Endothelial cell of umbilical vein (primary cell): ENCODE measurements around the gene GPR26. TPM values are rescaled to one million over a fixed set of nuclear protein-coding genes. Genes with fewer than 3 reads are reported as not detected.

ENCODE experiments used
- BruUV-seq: library from RNA; stranded (reverse); fragments of 400-500 nt; replicated peaks from 2 replicates; lab custom pipeline; 2021; lab: Mats Ljungman, UMichigan
- CTCF ChIA-PET: fragments of 300-600, 350-600 bp; sonication (Branson Sonifier 250); formaldehyde crosslinking; loops from one replicate; lab custom pipeline; 2021; ENCODE audit warnings: antibody characterized with exemption, inconsistent platforms; lab: Charles Lee
- POLR2A ChIA-PET: fragments of 300-600, 350-600 bp; sonication (Branson Sonifier 250); formaldehyde crosslinking; loops from one replicate; lab custom pipeline; 2021; ENCODE audit warnings: antibody characterized with exemption, inconsistent platforms; lab: Charles Lee
- DNase-seq: peaks from one replicate; pipeline ENCODE4 v3.0.0-alpha.2; 2011; ENCODE audit warnings: low read depth, low spot score
- FAIRE-seq: peaks from 2 replicates; lab custom pipeline; 2011; peaks lifted over from hg19 to GRCh38; lab: Jason Lieb, UNC
- H2AFZ ChIP-seq: 2 replicates; pipeline ENCODE4 v1.6.0; 2012; ENCODE audit warnings: low read depth, low read length, control low read depth, inconsistent platforms
- H3K27ac ChIP-seq: 2 replicates; pipeline ENCODE4 v1.5.1; 2011; ENCODE audit warnings: low read depth, mild to moderate bottlenecking, control low read depth, low read length, moderate library complexity; ENCODE audit not compliant: insufficient read depth
- H3K27me3 ChIP-seq, 2 experiments: 2 replicates each; pipeline versions ENCODE4 v1.6.0 to v1.6.1; 2011; ENCODE audit warnings: low read length in 2 of 2, mixed read lengths in 1 of 2; ENCODE audit not compliant: control insufficient read depth in 2 of 2, insufficient read depth in 2 of 2
- H3K36me3 ChIP-seq, 2 experiments: 2 replicates in 1 of 2; 3 replicates in 1 of 2; pipeline ENCODE4 v1.5.1; 2011; ENCODE audit warnings: low read length in 2 of 2, mild to moderate bottlenecking in 1 of 2, moderate library complexity in 1 of 2; ENCODE audit not compliant: control insufficient read depth in 2 of 2, insufficient read depth in 2 of 2; ENCODE audit errors: extremely low read depth in 1 of 2
- H3K4me1 ChIP-seq: 3 replicates; pipeline ENCODE4 v1.5.1; 2011; ENCODE audit warnings: mild to moderate bottlenecking, low read length; ENCODE audit not compliant: control insufficient read depth, insufficient read depth; ENCODE audit errors: extremely low read depth
- H3K4me2 ChIP-seq: 2 replicates; pipeline ENCODE4 v1.6.1; 2011; ENCODE audit warnings: low read length, control low read depth, mixed read lengths; ENCODE audit not compliant: insufficient read depth
- H3K4me3 ChIP-seq, 3 experiments: fragments of 200-600 bp in 1 of 3; sonication (generic), shearing (Covaris generic) in 1 of 3; replicated peaks in 1 of 3; 2 replicates each; pipeline ENCODE4 v1.5.1; 2011 to 2016; ENCODE audit warnings: control low read depth in 3 of 3, low read length in 3 of 3, mild to moderate bottlenecking in 2 of 3, inconsistent platforms in 1 of 3, low read depth in 1 of 3, moderate library complexity in 1 of 3; ENCODE audit not compliant: insufficient read depth in 1 of 3
- H3K79me2 ChIP-seq: 2 replicates; pipeline ENCODE4 v1.6.0; 2012; ENCODE audit warnings: low read length, inconsistent platforms; ENCODE audit not compliant: control insufficient read depth, insufficient read depth
- H3K9ac ChIP-seq: replicated peaks from 2 replicates; pipeline ENCODE3; 2011; ENCODE audit warnings: low read length, control low read depth; ENCODE audit not compliant: insufficient read depth; ENCODE audit errors: extremely low read depth
- H3K9me1 ChIP-seq: replicated peaks from 3 replicates; pipeline ENCODE4 v1.6.0; 2011; ENCODE audit warnings: mild to moderate bottlenecking, low read length; ENCODE audit not compliant: control insufficient read depth, insufficient read depth; ENCODE audit errors: extremely low read depth
- H3K9me3 ChIP-seq: replicated peaks from 2 replicates; pipeline ENCODE4 v1.5.1; 2012; ENCODE audit warnings: low read length, inconsistent platforms; ENCODE audit not compliant: control insufficient read depth, insufficient read depth
- H4K20me1 ChIP-seq: replicated peaks from 2 replicates; pipeline ENCODE3; 2011; ENCODE audit warnings: mild to moderate bottlenecking, low read length; ENCODE audit not compliant: control insufficient read depth, insufficient read depth; ENCODE audit errors: extremely low read depth
- CTCF ChIP-seq, 2 donors: IDR thresholded peaks; 1 replicate in 1 of 2; 2 replicates in 1 of 2; pipeline ENCODE4 v1.5.1; 2011; ENCODE audit warnings: low read length in 2 of 2, mild to moderate bottlenecking in 2 of 2, moderate library complexity in 2 of 2, control low read depth in 1 of 2, inconsistent platforms in 1 of 2, low read depth in 1 of 2; ENCODE audit not compliant: insufficient read depth in 1 of 2; ENCODE audit errors: extremely low read depth in 1 of 2
- EZH2 ChIP-seq: IDR thresholded peaks from 2 replicates; pipeline ENCODE4 v1.6.1; 2012; ENCODE audit warnings: borderline replicate concordance, low read depth, mild to moderate bottlenecking, moderate library complexity, low read length, inconsistent platforms; ENCODE audit not compliant: severe bottlenecking
- FOS ChIP-seq: IDR thresholded peaks from 2 replicates; pipeline ENCODE4 v1.6.1; 2011; ENCODE audit warnings: mild to moderate bottlenecking, low read length, moderate library complexity, borderline replicate concordance; ENCODE audit not compliant: insufficient read depth
- GATA2 ChIP-seq: IDR thresholded peaks from 2 replicates; pipeline ENCODE4 v1.7.0; 2011; ENCODE audit warnings: low read depth, mild to moderate bottlenecking, moderate library complexity, mixed read lengths, low read length; ENCODE audit not compliant: insufficient read length, insufficient read depth
- JUN ChIP-seq: IDR thresholded peaks from 2 replicates; pipeline ENCODE4 v1.6.1; 2011; ENCODE audit warnings: borderline replicate concordance, low read depth; ENCODE audit not compliant: insufficient read length, insufficient read depth
- MAX ChIP-seq: IDR thresholded peaks from 2 replicates; pipeline ENCODE4 v1.6.1; 2011; ENCODE audit not compliant: insufficient read depth, insufficient read length
- dilution Hi-C: fragments of 300-500 bp; cut with MboI; formaldehyde crosslinking; loops from one replicate; pipeline ENCODE4 v1.15.0; 2019; ENCODE audit warnings: low sequenced_read_pairs; ENCODE audit not compliant: extremely low pct_ligation_motif_present
- intact Hi-C: fragments of 100-400 bp; cut with micrococcal nuclease; formaldehyde crosslinking; loops from one replicate; pipeline ENCODE4 v1.10.0; 2022
- polyA plus RNA-seq, 4 experiments: library from polyadenylated mRNA; depleted of rRNA in 3 of 4; stranded (reverse) in 3 of 4; unstranded in 1 of 4; fragments of >200 nt; gene quantifications; 2 replicates each; pipeline versions ENCODE4 v1.2.1 to v1.2.3, GENCODE V29; 2011 to 2012; ENCODE audit warnings: missing spikeins in 1 of 4
- total RNA-seq: library from RNA; stranded (reverse); gene quantifications from 2 replicates; pipeline ENCODE4 v1.2.3, GENCODE V29; 2021

The GPR26 gene
- total and polyA plus RNA-seq, 2 donors (not counting 3 experiments of a cell fraction or from before 2014, with no cell fraction given), result not detected

- Histone ChIP-seq H3K9me1 (no peaks in the 10 kb centered on the region), H3K4me1 (no peaks in the 10 kb centered on the region), H3K9ac (no peak overlapping the region), H3K27me3 (no peaks in the 10 kb centered on the region), H3K27ac (no peak overlapping the region), H3K79me2 (no peaks in the 10 kb centered on the region), H2AFZ (no peak overlapping the region), H4K20me1 (no peaks in the 10 kb centered on the region), H3K36me3 (no peaks in the 10 kb centered on the region), H3K4me2 (no peak overlapping the region), H3K9me3 (no peaks in the 10 kb centered on the region), H3K4me3 (no peak overlapping the region)
- intact Hi-C loops, result no loop called here
- TF ChIP-seq EZH2, result no peak
- POLR2A ChIA-PET, result no interaction called here
- FAIRE-seq (no peak), DNase-seq (no peak)
- dilution Hi-C loops, result no loop called here
- BruUV-seq, result no TSS peak
- CTCF ChIA-PET, result no interaction called here
These were observed 29.4 kb upstream of the GPR26 start for GRCh38 chr10:123636598-123637325.

GRCh38 chr10:123637326-123637880, 28.8 kb upstream of the GPR26 start:
- Histone ChIP-seq H3K4me2 (no peak overlapping the region), H3K9me3 (no peaks in the 10 kb centered on the region), H3K9me1 (no peaks in the 10 kb centered on the region), H3K27ac (no peak overlapping the region), H3K79me2 (no peaks in the 10 kb centered on the region), H2AFZ (no peak overlapping the region), H3K4me1 (no peaks in the 10 kb centered on the region), H3K36me3 (no peaks in the 10 kb centered on the region), H3K27me3 (no peaks in the 10 kb centered on the region), H3K9ac (no peak overlapping the region), H4K20me1 (no peaks in the 10 kb centered on the region), H3K4me3 (no peak overlapping the region)
- FAIRE-seq, result no peak
- no TSS peak for BruUV-seq
- dilution Hi-C loops, result no loop called here
- ChIA-PET POLR2A (no interaction called here), CTCF (no interaction called here)
- intact Hi-C loops, result no loop called here
- TF ChIP-seq GATA2 (no peak), MAX (no peak), FOS (no peak), JUN (no peak), CTCF (IDR thresholded peaks at IDR 0.05; ENCODE audit: extremely low read depth in 1 of 2, insufficient read depth in 1 of 2, low read depth in 1 of 2, low read length in 2 of 2) (no peak)
- DNase-seq, result no peak
